ENCODE results near the gene USP30. TPM values are rescaled to one million over a fixed set of nuclear protein-coding genes. Genes with fewer than 3 reads are reported as not detected.

USP30 gene
- total and polyA plus RNA-seq, 10 of the 15 experiments (the other 5 are each of a cell fraction or from before 2014, with no cell fraction given): 2.1 to 16.2 (median 6.4) TPM

DNA sequence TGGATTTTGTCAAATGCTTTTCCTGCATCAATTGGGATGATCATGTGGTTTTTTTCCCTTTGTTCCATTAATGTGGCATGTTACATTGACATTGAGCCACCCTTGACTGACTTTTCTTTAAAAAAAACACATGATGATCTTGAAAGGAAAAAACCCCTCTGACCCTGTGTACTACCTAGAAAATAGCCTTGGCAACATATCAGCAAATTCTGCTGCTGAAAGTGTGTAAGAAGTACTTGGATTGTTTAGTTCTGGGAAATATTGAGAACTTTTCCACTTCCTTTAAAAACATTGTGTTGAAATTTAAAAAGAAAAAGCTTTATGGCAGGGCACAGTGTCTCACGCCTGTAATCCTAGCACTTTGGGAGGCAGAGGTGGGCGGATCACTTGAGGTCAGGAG is 84.7 kb downstream of the USP30 start:
- Histone ChIP-seq H2AFZ (ENCODE audit: control insufficient read depth, low read depth, low read length) (no peak overlapping the region), H3K36me3 (ENCODE audit: control insufficient read depth in 2 of 2, insufficient read depth in 2 of 2, low read length in 1 of 2) (no peaks in the 10 kb centered on the region), H3K79me2 (ENCODE audit: control insufficient read depth, insufficient read depth, low read length) (no peaks in the 10 kb centered on the region), H3K4me1 (ENCODE audit: control insufficient read depth, insufficient read depth, low read length) (no peaks in the 10 kb centered on the region), H4K20me1 (ENCODE audit: control insufficient read depth, insufficient read depth) (no peaks in the 10 kb centered on the region), H3K27me3 (replicated peaks in 1 of 2; ENCODE audit: control insufficient read depth in 2 of 2, insufficient read depth in 2 of 2, low read length in 1 of 2) (no peaks in the 10 kb centered on the region), H3K27ac (ENCODE audit: control insufficient read depth, insufficient read depth) (no peak overlapping the region), H3K9ac (ENCODE audit: control insufficient read depth, insufficient read depth, low read length) (no peak overlapping the region), H3K4me2 (ENCODE audit: control insufficient read depth, insufficient read depth) (no peak overlapping the region), H3K4me3 (no peak overlapping the region), H3K9me3 (replicated peaks; ENCODE audit: control insufficient read depth, insufficient read depth, low read length) (no peaks in the 10 kb centered on the region)
- DNase-seq (ENCODE audit: low read depth, low spot score) (no peak), ATAC-seq (no peak), FAIRE-seq (no peak)
- SMC1A ChIA-PET (ENCODE audit: uncharacterized antibody, unreplicated experiment): no interaction called here
- in situ Hi-C loops (cut with MboI): no loop called here
- POLR2A ChIA-PET: no interaction called here
- TF ChIP-seq POLR2AphosphoS2 (IDR thresholded peaks at IDR 0.05; ENCODE audit: low read depth, low read length): no peak
- no peak for TF ChIP-seq NFXL1 (IDR thresholded peaks at IDR 0.05; ENCODE audit: borderline replicate concordance)
- TF ChIP-seq ZNF207 (IDR thresholded peaks at IDR 0.05; ENCODE audit: borderline replicate concordance): no peak
- TF ChIP-seq, protein P1, sequence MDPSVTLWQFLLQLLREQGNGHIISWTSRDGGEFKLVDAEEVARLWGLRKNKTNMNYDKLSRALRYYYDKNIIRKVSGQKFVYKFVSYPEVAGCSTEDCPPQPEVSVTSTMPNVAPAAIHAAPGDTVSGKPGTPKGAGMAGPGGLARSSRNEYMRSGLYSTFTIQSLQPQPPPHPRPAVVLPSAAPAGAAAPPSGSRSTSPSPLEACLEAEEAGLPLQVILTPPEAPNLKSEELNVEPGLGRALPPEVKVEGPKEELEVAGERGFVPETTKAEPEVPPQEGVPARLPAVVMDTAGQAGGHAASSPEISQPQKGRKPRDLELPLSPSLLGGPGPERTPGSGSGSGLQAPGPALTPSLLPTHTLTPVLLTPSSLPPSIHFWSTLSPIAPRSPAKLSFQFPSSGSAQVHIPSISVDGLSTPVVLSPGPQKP (IDR thresholded peaks at IDR 0.05; ENCODE audit: low read depth, low read length): no peak
- no peak for TF ChIP-seq RUNX3 (IDR thresholded peaks at IDR 0.05; ENCODE audit: low read length)
- TF ChIP-seq KLF5 (IDR thresholded peaks at IDR 0.05; ENCODE audit: partially characterized antibody): no peak
- TF ChIP-seq WRNIP1 (IDR thresholded peaks at IDR 0.05; ENCODE audit: borderline replicate concordance, low read depth, low read length): no peak
- TF ChIP-seq NRF1 (conservative IDR thresholded peaks at IDR 0.05; ENCODE audit: low read depth, low read length): no peak
- no peak for TF ChIP-seq MTA3 (IDR thresholded peaks at IDR 0.05; ENCODE audit: borderline replicate concordance, low read length)
- TF ChIP-seq, protein P2, sequence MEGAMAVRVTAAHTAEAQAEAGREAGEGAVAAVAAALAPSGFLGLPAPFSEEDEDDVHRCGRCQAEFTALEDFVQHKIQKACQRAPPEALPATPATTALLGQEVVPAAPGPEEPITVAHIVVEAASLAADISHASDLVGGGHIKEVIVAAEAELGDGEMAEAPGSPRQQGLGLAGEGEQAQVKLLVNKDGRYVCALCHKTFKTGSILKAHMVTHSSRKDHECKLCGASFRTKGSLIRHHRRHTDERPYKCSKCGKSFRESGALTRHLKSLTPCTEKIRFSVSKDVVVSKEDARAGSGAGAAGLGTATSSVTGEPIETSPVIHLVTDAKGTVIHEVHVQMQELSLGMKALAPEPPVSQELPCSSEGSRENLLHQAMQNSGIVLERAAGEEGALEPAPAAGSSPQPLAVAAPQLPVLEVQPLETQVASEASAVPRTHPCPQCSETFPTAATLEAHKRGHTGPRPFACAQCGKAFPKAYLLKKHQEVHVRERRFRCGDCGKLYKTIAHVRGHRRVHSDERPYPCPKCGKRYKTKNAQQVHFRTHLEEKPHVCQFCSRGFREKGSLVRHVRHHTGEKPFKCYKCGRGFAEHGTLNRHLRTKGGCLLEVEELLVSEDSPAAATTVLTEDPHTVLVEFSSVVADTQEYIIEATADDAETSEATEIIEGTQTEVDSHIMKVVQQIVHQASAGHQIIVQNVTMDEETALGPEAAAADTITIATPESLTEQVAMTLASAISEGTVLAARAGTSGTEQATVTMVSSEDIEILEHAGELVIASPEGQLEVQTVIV (IDR thresholded peaks at IDR 0.05; ENCODE audit: borderline replicate concordance, partially characterized antibody): no peak
- TF ChIP-seq ZNF274 (IDR thresholded peaks at IDR 0.05; ENCODE audit: insufficient read depth, insufficient read length): no peak
- no peak for TF ChIP-seq NR2F1 (conservative IDR thresholded peaks at IDR 0.05)
- no peak for TF ChIP-seq EZH2 (IDR thresholded peaks at IDR 0.05; ENCODE audit: borderline replicate concordance, control insufficient read depth, low read depth, low read length)
- no peak for TF ChIP-seq GABPA (IDR thresholded peaks at IDR 0.05; ENCODE audit: low read depth)
- no peak for TF ChIP-seq CREM (IDR thresholded peaks at IDR 0.05; ENCODE audit: low read depth)
- CTCF ChIA-PET: no interaction called here
- intact Hi-C loops (cut with micrococcal nuclease; ENCODE audit: unreplicated experiment): loop anchor here (10.0 kb wide), 1 partner anchor 248 kb away; no protein-coding TSS in a partner anchor
- no TSS peak for BruUV-seq (replicated peaks)
- WGBS (ENCODE audit: insufficient coverage, insufficient replicate concordance, low lambda C conversion rate, missing lambda C conversion rate): 64% methylated on average over 2 of the region's 2 CpGs
- RAD21 ChIA-PET (ENCODE audit: unreplicated experiment): no interaction called here

Data from GM12878 (cell line).